ENCODE measurements around the gene ORAI2. TPM values are rescaled to one million over a fixed set of nuclear protein-coding genes. Genes with fewer than 3 reads are reported as not detected.
A peak's percentile ranks its signal among the peaks of the same experiment; 100 is the strongest.

ORAI2 gene
- total and polyA plus RNA-seq, 8 donors: 0.58 to 44.3 (median 8.0) TPM; not detected in 1

DNA sequence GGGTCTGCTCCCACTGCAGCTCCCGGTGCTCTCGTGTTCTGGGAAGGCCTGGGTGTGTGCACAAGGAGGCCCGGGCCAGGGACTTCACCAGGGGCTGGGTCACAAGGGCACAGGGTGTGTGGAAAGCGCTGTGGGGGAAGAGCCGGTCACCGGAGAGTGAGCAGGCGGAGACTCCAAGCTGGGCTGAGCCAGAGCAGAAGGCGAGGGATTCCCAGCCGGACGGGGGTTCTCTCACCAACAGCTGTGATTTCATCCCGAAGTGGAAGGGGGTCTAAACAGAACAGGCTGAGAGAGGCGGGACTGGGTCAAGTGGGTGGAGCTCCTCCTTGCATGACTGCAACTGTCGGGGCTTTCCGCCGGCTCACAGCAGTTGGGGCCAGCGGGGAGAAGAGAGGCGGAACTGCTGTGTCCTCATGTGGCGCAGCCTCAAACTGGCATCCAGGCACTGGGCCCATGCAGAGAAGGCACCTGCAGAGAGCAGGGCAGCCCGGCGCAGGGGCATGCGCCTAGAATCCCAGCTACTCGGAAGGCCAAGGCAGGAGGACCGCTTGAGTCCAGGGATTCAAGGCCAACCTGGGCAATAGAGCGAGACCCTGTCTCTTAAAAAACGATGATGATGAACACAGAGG is 7.6 kb upstream of the ORAI2 start:
- intact Hi-C loops (cut with DNase I; ENCODE audit: low total_unique reads): no loop called here
- TF ChIP-seq EP300 (IDR thresholded peaks at IDR 0.05) (no peak), POLR2AphosphoS5 (IDR thresholded peaks at IDR 0.05) (peak in 2 of 3 donors; percentile 17 to 39)
- Histone ChIP-seq H3K27ac (peak overlapping the region; percentile 47 to 87 (median 69)), H3K4me1 (peaks cover 0 to 39% (median 3%) of the 10 kb centered on the region in 4 donors), H3K27me3 (no peaks in the 10 kb centered on the region), H3K9me3 (no peaks in the 10 kb centered on the region), H3K36me3 (peaks cover 26 to 70% (median 64%) of the 10 kb centered on the region in 4 donors), H3K4me3 (peak overlapping the region in 2 of 4 donors; percentile 6 to 7)
- WGBS, 5 donors: 63 to 81% (median 69%) methylated on average over 22 to 25 of the region's 25 CpGs
- DNase-seq: peak; percentile 63 to 78

GRCh38 chr7:102426268-102427018 is 6.9 kb upstream of the ORAI2 start:
- Histone ChIP-seq H3K4me1 (peaks cover 0 to 41% (median 7%) of the 10 kb centered on the region in 4 donors), H3K9me3 (no peaks in the 10 kb centered on the region), H3K27me3 (no peaks in the 10 kb centered on the region), H3K27ac (peak overlapping the region; percentile 47 to 87 (median 69)), H3K4me3 (peak overlapping the region in 2 of 4 donors; percentile 6 to 7), H3K36me3 (peaks cover 21 to 63% (median 57%) of the 10 kb centered on the region in 4 donors)
- intact Hi-C loops (cut with DNase I; ENCODE audit: low total_unique reads): no loop called here
- 72 to 83% (median 79%) methylated on average over 16 of the region's 16 CpGs for WGBS, 5 donors
- no peak for TF ChIP-seq POLR2A (IDR thresholded peaks at IDR 0.05)
- no peak for TF ChIP-seq EP300 (IDR thresholded peaks at IDR 0.05)
- no peak for TF ChIP-seq POLR2AphosphoS5 (IDR thresholded peaks at IDR 0.05)
- TF ChIP-seq, protein P1, sequence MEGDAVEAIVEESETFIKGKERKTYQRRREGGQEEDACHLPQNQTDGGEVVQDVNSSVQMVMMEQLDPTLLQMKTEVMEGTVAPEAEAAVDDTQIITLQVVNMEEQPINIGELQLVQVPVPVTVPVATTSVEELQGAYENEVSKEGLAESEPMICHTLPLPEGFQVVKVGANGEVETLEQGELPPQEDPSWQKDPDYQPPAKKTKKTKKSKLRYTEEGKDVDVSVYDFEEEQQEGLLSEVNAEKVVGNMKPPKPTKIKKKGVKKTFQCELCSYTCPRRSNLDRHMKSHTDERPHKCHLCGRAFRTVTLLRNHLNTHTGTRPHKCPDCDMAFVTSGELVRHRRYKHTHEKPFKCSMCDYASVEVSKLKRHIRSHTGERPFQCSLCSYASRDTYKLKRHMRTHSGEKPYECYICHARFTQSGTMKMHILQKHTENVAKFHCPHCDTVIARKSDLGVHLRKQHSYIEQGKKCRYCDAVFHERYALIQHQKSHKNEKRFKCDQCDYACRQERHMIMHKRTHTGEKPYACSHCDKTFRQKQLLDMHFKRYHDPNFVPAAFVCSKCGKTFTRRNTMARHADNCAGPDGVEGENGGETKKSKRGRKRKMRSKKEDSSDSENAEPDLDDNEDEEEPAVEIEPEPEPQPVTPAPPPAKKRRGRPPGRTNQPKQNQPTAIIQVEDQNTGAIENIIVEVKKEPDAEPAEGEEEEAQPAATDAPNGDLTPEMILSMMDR (IDR thresholded peaks at IDR 0.05): no peak
- DNase-seq: peak in 1 of 2 donors; percentile 58

DNA sequence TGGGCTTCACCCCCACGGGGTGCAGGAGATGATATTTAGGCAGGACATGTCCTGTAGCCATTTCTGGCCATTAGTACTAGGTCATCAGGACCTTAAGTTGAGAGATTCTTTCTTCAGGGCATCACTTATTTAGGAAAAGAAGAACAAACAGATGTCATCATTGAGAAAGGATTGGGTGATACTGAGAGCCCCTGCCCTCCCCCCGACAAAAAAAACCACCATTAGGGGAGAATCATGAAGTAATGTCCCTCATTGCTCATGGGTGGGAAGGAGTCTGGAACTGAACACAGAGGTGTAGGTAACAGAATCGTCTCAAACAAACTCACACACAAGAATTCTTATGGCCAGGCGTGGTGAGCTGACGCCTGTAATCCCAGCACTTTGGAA is 6.4 kb upstream of the ORAI2 start:
- Histone ChIP-seq H3K9me3 (no peaks in the 10 kb centered on the region), H3K27me3 (no peaks in the 10 kb centered on the region), H3K27ac (peak overlapping the region; percentile 19 to 87 (median 69)), H3K4me3 (no peak overlapping the region), H3K4me1 (peaks cover 0 to 44% (median 11%) of the 10 kb centered on the region in 4 donors), H3K36me3 (peaks cover 21 to 57% (median 51%) of the 10 kb centered on the region in 4 donors)
- intact Hi-C loops (cut with DNase I; ENCODE audit: low total_unique reads): no loop called here
- DNase-seq: no peak
- WGBS, 5 donors: 77 to 92% (median 89%) methylated on average over 5 of the region's 5 CpGs
- TF ChIP-seq, protein P1 (IDR thresholded peaks at IDR 0.05): no peak
- no peak for TF ChIP-seq POLR2AphosphoS5 (IDR thresholded peaks at IDR 0.05)
- TF ChIP-seq POLR2A (IDR thresholded peaks at IDR 0.05): no peak
- TF ChIP-seq EP300 (IDR thresholded peaks at IDR 0.05): no peak

GRCh38 chr7:102429141-102429899 is 4.1 kb upstream of the ORAI2 start:
- 91 to 96% (median 94%) methylated on average over 10 of the region's 10 CpGs for WGBS, 5 donors
- Histone ChIP-seq H3K36me3 (peaks cover 21 to 35% (median 31%) of the 10 kb centered on the region in 4 donors), H3K4me1 (peaks cover 9 to 64% (median 30%) of the 10 kb centered on the region in 4 donors), H3K27ac (peak overlapping the region in 2 of 5 donors; percentile 84 to 88), H3K27me3 (no peaks in the 10 kb centered on the region), H3K9me3 (no peaks in the 10 kb centered on the region), H3K4me3 (no peak overlapping the region)
- intact Hi-C loops (cut with DNase I; ENCODE audit: low total_unique reads): no loop called here
- TF ChIP-seq, protein P1 (IDR thresholded peaks at IDR 0.05): no peak
- TF ChIP-seq POLR2AphosphoS5 (IDR thresholded peaks at IDR 0.05) (no peak), POLR2A (IDR thresholded peaks at IDR 0.05) (no peak), EP300 (IDR thresholded peaks at IDR 0.05) (no peak)
- DNase-seq: no peak

Data from stomach (tissue), 9 donors.